ENCODE measurements around the gene RRM2. TPM values are rescaled to one million over a fixed set of nuclear protein-coding genes. Genes with fewer than 3 reads are reported as not detected.

The RRM2 gene
- total and polyA plus RNA-seq, 2 of the 4 experiments (the other 2 are of a cell fraction), result 53.6 to 68.5 TPM

- DNase-seq (no peak), ATAC-seq (ENCODE audit: low read depth) (peak; percentile 44)
- intact Hi-C loops (cut with micrococcal nuclease) (no loop called here), dilution Hi-C loops (cut with HindIII; ENCODE audit: low sequenced_read_pairs, unreplicated experiment) (no loop called here), in situ Hi-C loops (cut with MboI; ENCODE audit: low sequenced_read_pairs) (no loop called here)
- Histone ChIP-seq H3K79me1 (ENCODE audit: low read depth in 1 of 2, low read length in 2 of 2) (no peaks in the 10 kb centered on the region), H3K9me1 (ENCODE audit: insufficient read depth, low read length) (no peaks in the 10 kb centered on the region), H3K27me3 (ENCODE audit: control insufficient read depth, insufficient read depth, low read length) (no peaks in the 10 kb centered on the region), H3K4me2 (ENCODE audit: low read depth, low read length) (no peak overlapping the region), H2AFZ (replicated peaks; ENCODE audit: low read length, poor library complexity) (peak overlapping the region; percentile 5), H3K36me3 (ENCODE audit: control insufficient read depth, insufficient read depth, low read length) (no peaks in the 10 kb centered on the region), H3K9me3 (ENCODE audit: control insufficient read depth, insufficient read depth, low read length) (no peaks in the 10 kb centered on the region), H2BK5ac (ENCODE audit: low read depth, low read length, poor library complexity, severe bottlenecking) (no peak overlapping the region), H2BK120ac (ENCODE audit: low read depth, low read length) (no peak overlapping the region), H3K14ac (replicated peaks; ENCODE audit: low read depth, low read length) (no peak overlapping the region), H3K4me3 (ENCODE audit: insufficient read depth, low read depth, low read length) (no peak overlapping the region), H3K4me1 (ENCODE audit: control insufficient read depth, insufficient read depth, low read length) (peaks cover 10% of the 10 kb centered on the region), H3K27ac (ENCODE audit: insufficient read depth, low read length) (no peak overlapping the region), H3K56ac (ENCODE audit: extremely low read depth, insufficient read depth, low read length) (no peak overlapping the region), H3K4ac (ENCODE audit: low read depth, low read length) (no peak overlapping the region), H2AK9ac (replicated peaks; ENCODE audit: low read depth, low read length, poor library complexity) (no peak overlapping the region), H3K9ac (ENCODE audit: low read depth, low read length) (no peak overlapping the region), H2BK20ac (ENCODE audit: low read depth, low read length) (no peak overlapping the region), H2AK5ac (ENCODE audit: low read depth, low read length) (no peak overlapping the region), H4K8ac (ENCODE audit: low read depth in 2 of 2, low read length in 2 of 2) (no peak overlapping the region), H4K20me1 (ENCODE audit: insufficient read depth, low read length) (no peaks in the 10 kb centered on the region), H3K23ac (ENCODE audit: low read depth, low read length) (no peak overlapping the region), H4K5ac (ENCODE audit: low read depth, low read length) (no peak overlapping the region), H2BK15ac (ENCODE audit: low read depth, low read length) (no peak overlapping the region), H3K18ac (ENCODE audit: low read depth, low read length) (no peak overlapping the region), H4K91ac (ENCODE audit: insufficient read depth, low read depth, low read length) (no peak overlapping the region)
- POLR2A ChIA-PET (ENCODE audit: unreplicated experiment), result no interaction called here
- BruUV-seq (replicated peaks), result no TSS peak
- CTCF ChIA-PET, result interaction anchor here (0.5 kb wide), 1 partner anchor 238 kb away, joined by 4 read pairs; no protein-coding TSS in a partner anchor
- 92% methylated on average over 8 of the region's 19 CpGs; no CpG with 5 or more reads in 1 of the 2 experiments for WGBS, 2 experiments (ENCODE audit: extremely low coverage in 2 of 2, insufficient read length in 1 of 2)
- TF ChIP-seq NFE2L2 (IDR thresholded peaks at IDR 0.05; ENCODE audit: low read depth, low read length) (no peak), RCOR1 (IDR thresholded peaks at IDR 0.05; ENCODE audit: insufficient replicate concordance, low read length) (no peak), RFX5 (IDR thresholded peaks at IDR 0.05; ENCODE audit: low read depth, low read length) (no peak), MAFK (IDR thresholded peaks at IDR 0.05; ENCODE audit: low read depth, low read length) (no peak), CTCF (conservative IDR thresholded peaks at IDR 0.05; ENCODE audit: low read depth, low read length) (no peak), MXI1 (IDR thresholded peaks at IDR 0.05; ENCODE audit: borderline replicate concordance, low read depth, low read length) (no peak), CHD1 (IDR thresholded peaks at IDR 0.05; ENCODE audit: low read depth, low read length) (no peak), RAD21 (IDR thresholded peaks at IDR 0.05; ENCODE audit: low read length) (no peak), POLR2A (IDR thresholded peaks at IDR 0.05; ENCODE audit: low read depth, low read length) (no peak), FOS (IDR thresholded peaks at IDR 0.05; ENCODE audit: low read depth, low read length) (no peak), CEBPB (IDR thresholded peaks at IDR 0.05; ENCODE audit: low read depth, low read length) (no peak), MAZ (IDR thresholded peaks at IDR 0.05; ENCODE audit: borderline replicate concordance, low read depth, low read length) (no peak), SMC3 (IDR thresholded peaks at IDR 0.05; ENCODE audit: low read depth, low read length) (no peak)
- TF ChIP-seq, protein P1, sequence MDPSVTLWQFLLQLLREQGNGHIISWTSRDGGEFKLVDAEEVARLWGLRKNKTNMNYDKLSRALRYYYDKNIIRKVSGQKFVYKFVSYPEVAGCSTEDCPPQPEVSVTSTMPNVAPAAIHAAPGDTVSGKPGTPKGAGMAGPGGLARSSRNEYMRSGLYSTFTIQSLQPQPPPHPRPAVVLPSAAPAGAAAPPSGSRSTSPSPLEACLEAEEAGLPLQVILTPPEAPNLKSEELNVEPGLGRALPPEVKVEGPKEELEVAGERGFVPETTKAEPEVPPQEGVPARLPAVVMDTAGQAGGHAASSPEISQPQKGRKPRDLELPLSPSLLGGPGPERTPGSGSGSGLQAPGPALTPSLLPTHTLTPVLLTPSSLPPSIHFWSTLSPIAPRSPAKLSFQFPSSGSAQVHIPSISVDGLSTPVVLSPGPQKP (IDR thresholded peaks at IDR 0.05; ENCODE audit: borderline replicate concordance, low read depth, low read length), result no peak
- TF ChIP-seq, protein P2, sequence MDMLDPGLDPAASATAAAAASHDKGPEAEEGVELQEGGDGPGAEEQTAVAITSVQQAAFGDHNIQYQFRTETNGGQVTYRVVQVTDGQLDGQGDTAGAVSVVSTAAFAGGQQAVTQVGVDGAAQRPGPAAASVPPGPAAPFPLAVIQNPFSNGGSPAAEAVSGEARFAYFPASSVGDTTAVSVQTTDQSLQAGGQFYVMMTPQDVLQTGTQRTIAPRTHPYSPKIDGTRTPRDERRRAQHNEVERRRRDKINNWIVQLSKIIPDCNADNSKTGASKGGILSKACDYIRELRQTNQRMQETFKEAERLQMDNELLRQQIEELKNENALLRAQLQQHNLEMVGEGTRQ (IDR thresholded peaks at IDR 0.05; ENCODE audit: low read depth, low read length), result no peak
Observed at GRCh38 chr2:10171006-10171800, 48.7 kb downstream of the RRM2 start.
